COLO668 (cell line): ENCODE results near the gene OR5V1.
"Not testable (repeated sequence)": the region's sequence is repeated elsewhere in the genome, so short reads cannot be mapped to it uniquely, and the experiment has no call there.

Source experiments
- DNase-seq: peaks from one replicate; lab custom pipeline; 2025; ENCODE audit not compliant: unreplicated experiment; lab: John Stamatoyannopoulos, UW

OR5V1 gene

GRCh38 chr6:29368765-29369164 is at the start of gene OR5V1:
Gene OR5V1 (minus strand): TSS chr6:29368865. CDS start chr6:29356195, 12,670 bp downstream.
- no peak for DNase-seq

GRCh38 chr6:29414588-29414987 is 45.9 kb upstream of the OR5V1 start, which contains the start of gene OR12D1:
Gene OR12D1 (plus strand): TSS chr6:29414928.
- no peak for DNase-seq

- DNase-seq, result no peak
These were observed 35.1 kb upstream of the OR5V1 start for GRCh38 chr6:29403801-29404200.

GRCh38 chr6:29399525-29399924 is 30.9 kb upstream of the OR5V1 start:
- DNase-seq, result no peak

- DNase-seq, result no peak
These were observed 26.7 kb upstream of the OR5V1 start, which contains the start of gene OR12D2 for GRCh38 chr6:29395331-29395730. Gene OR12D2 (plus strand): TSS chr6:29395631. CDS start chr6:29396700, 1,069 bp downstream.

- no peak for DNase-seq
These were observed 19.9 kb upstream of the OR5V1 start for GRCh38 chr6:29388533-29388932.

- no peak for DNase-seq
These were observed 7.3 kb upstream of the OR5V1 start for GRCh38 chr6:29376003-29376402.

- DNase-seq, result no peak
These were observed 6.5 kb upstream of the OR5V1 start, which contains the start of gene OR12D3 for GRCh38 chr6:29375191-29375590. Gene OR12D3 (minus strand): TSS chr6:29375291. CDS start chr6:29375287, 4 bp downstream.

GRCh38 chr6:29355603-29356002 is 13.1 kb downstream of the OR5V1 start:
- DNase-seq, result no peak

GRCh38 chr6:29354980-29355379 is 13.7 kb downstream of the OR5V1 start:
- no peak for DNase-seq

- DNase-seq, result not testable (repeated sequence)
These were observed 19.3 kb downstream of the OR5V1 start for GRCh38 chr6:29349348-29349747.

- no peak for DNase-seq
These were observed 23.3 kb downstream of the OR5V1 start for GRCh38 chr6:29345380-29345779.

- DNase-seq, result no peak
These were observed 32.4 kb downstream of the OR5V1 start for GRCh38 chr6:29336269-29336668.

GRCh38 chr6:29332676-29333075 is 36.0 kb downstream of the OR5V1 start:
- DNase-seq, result no peak

GRCh38 chr6:29325777-29326176 is 42.9 kb downstream of the OR5V1 start:
- no peak for DNase-seq

- not testable (repeated sequence) for DNase-seq
These were observed 45.3 kb downstream of the OR5V1 start for GRCh38 chr6:29323332-29323731.

GRCh38 chr6:29319931-29320330 is 48.7 kb downstream of the OR5V1 start:
- no peak for DNase-seq
